ENCODE data around the gene C1orf159. TPM values are rescaled to one million over a fixed set of nuclear protein-coding genes. Genes with fewer than 3 reads are reported as not detected.
"Not testable (repeated sequence)": the region's sequence is repeated elsewhere in the genome, so short reads cannot be mapped to it uniquely, and the experiment has no call there.

Gene C1orf159
- total and polyA plus RNA-seq, 4 donors = 4.4 to 27.0 (median 16.1) TPM

DNA sequence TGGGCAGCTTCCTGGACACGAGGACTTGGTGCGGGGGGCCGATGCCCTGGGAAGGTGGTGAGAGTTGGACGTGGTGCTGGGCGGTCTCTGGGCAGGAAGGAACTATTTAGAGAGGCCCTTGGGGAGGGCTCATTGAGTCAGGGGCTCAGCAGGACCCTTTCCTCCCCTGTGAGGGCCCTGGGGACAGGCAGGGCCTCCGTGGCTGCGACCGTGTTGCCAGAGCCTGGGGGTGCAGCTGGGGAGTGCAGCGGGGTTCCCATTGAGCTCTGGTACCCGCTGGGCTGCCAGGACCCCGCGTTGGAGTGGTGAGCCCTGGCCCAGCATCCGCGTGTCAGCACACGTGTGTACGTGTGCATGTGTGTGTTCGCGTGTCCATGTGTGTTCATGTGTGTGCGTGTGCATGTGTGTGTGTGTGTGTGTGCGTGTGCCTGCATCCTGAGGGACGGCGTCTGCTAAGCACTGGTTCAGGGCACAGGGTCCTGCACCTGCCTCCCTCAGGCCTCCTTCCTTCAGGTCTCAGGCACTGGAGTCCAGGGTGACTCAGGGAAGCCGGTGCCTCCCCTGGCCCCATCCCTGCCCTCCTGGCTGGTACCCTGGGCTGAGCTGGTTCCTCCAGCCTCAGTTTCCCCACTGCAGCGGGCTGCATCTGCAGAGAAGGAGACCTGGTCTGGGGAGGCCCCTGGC lies 52.5 kb downstream of the C1orf159 start:
- no peak for DNase-seq (ENCODE audit: low read depth in 4 of 6, low spot score in 6 of 6)
- 75% methylated on average over 24 of the region's 24 CpGs for WGBS (ENCODE audit: insufficient coverage)
- Histone ChIP-seq H3K27ac (ENCODE audit: low read depth, low read length) (no peak overlapping the region), H3K4me3 (ENCODE audit: low read depth, low read length) (no peak overlapping the region), H3K9me3 (ENCODE audit: control insufficient read depth, insufficient read depth, low read length) (no peaks in the 10 kb centered on the region), H3K27me3 (ENCODE audit: control insufficient read depth, insufficient read depth, low read length) (peaks cover 56% of the 10 kb centered on the region), H3K36me3 (ENCODE audit: control insufficient read depth, insufficient read depth, low read length) (peaks cover 7% of the 10 kb centered on the region), H3K4me1 (ENCODE audit: control insufficient read depth, insufficient read depth, low read length) (peaks cover 47% of the 10 kb centered on the region)

- Histone ChIP-seq H3K36me3 (ENCODE audit: control insufficient read depth, insufficient read depth, low read length) (peaks cover 3% of the 10 kb centered on the region), H3K4me3 (ENCODE audit: low read depth, low read length) (no peak overlapping the region), H3K27ac (ENCODE audit: low read depth, low read length) (no peak overlapping the region), H3K4me1 (ENCODE audit: control insufficient read depth, insufficient read depth, low read length) (peaks cover 44% of the 10 kb centered on the region), H3K9me3 (ENCODE audit: control insufficient read depth, insufficient read depth, low read length) (no peaks in the 10 kb centered on the region), H3K27me3 (ENCODE audit: control insufficient read depth, insufficient read depth, low read length) (peaks cover 57% of the 10 kb centered on the region)
- WGBS (ENCODE audit: insufficient coverage) = 29% methylated on average over 29 of the region's 29 CpGs
- no peak for DNase-seq (ENCODE audit: low read depth in 4 of 6, low spot score in 6 of 6)
Observed at GRCh38 chr1:1062348-1063163, 53.3 kb downstream of the C1orf159 start.

DNA sequence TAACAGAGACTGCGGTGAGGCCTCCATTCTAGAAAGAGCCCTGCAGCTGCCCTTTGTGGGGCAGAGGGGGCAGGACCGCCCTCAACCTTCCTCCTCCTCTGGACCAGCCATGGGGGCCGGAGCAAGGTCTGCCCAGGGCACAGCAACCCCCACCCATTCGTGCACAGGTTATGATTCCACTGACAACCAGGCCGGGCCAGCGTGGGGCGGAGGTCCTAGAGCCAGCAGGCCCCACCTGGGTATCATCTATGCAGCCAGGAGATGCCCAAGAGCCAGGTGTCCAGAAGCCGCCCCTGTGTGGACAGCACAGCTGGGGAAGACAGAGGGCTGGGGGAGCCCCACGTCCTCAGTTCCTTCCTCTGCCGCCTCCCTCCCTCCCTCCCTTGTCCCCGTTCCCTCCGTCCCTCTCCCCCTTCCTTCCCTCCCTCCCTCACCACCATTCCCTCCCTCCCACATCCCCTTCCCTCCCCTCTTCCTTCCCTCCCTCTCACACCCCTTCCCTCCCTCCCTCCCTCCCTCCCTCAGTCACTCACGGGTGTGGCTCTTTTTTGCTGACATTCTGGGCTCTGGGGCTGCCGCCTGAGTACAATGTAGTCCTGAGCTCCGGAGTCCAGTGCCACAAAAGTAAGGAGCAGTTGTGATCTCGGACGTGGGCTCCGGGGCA lies 54.1 kb downstream of the C1orf159 start:
- 48% methylated on average over 11 of the region's 18 CpGs for WGBS (ENCODE audit: insufficient coverage)
- DNase-seq (ENCODE audit: low read depth in 4 of 6, low spot score in 6 of 6) = no peak
- Histone ChIP-seq H3K27ac (ENCODE audit: low read depth, low read length) (no peak overlapping the region), H3K4me3 (ENCODE audit: low read depth, low read length) (no peak overlapping the region), H3K9me3 (ENCODE audit: control insufficient read depth, insufficient read depth, low read length) (no peaks in the 10 kb centered on the region), H3K36me3 (ENCODE audit: control insufficient read depth, insufficient read depth, low read length) (peaks cover 3% of the 10 kb centered on the region), H3K27me3 (ENCODE audit: control insufficient read depth, insufficient read depth, low read length) (peaks cover 57% of the 10 kb centered on the region), H3K4me1 (ENCODE audit: control insufficient read depth, insufficient read depth, low read length) (peaks cover 42% of the 10 kb centered on the region)

DNA sequence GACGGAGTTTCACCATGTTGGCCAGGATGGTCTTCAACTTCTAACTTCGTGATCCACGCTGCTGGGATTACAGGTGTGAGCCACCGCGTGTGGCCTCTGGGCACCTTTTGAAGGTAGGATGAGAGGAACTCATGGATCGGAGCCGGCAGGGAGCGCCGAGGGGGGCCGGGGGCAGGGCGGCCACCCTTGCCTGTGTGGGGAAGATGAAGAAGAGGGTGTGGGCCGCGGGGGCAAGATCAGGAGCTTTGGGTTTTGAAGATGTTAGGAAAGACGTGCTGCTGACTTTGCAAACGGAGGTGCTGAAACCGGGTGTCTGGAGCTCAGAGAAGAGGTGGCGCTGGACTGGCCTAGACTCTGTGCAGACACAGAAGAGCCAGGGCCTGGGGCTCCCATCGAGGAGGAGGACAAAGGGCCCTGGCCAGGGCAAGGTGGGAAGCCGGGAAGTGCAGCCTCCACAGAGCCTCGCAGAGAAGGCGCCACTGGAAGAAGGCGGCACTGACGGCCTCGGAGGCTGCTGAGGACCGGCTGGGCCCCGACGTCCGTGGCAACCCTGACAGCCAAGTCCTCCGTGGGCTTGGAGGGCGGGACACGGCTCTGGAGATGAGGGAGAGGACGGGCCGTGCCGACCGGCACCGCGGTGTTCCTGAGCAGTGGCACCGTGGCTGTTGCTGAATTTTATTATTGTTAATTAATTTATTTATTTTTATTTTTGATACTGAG lies 55.4 kb downstream of the C1orf159 start:
- H3K27me3 ChIP-seq (ENCODE audit: control insufficient read depth, insufficient read depth, low read length) = peaks cover 57% of the 10 kb centered on the region
- H3K4me3 ChIP-seq (ENCODE audit: low read depth, low read length) = no peak overlapping the region

DNA sequence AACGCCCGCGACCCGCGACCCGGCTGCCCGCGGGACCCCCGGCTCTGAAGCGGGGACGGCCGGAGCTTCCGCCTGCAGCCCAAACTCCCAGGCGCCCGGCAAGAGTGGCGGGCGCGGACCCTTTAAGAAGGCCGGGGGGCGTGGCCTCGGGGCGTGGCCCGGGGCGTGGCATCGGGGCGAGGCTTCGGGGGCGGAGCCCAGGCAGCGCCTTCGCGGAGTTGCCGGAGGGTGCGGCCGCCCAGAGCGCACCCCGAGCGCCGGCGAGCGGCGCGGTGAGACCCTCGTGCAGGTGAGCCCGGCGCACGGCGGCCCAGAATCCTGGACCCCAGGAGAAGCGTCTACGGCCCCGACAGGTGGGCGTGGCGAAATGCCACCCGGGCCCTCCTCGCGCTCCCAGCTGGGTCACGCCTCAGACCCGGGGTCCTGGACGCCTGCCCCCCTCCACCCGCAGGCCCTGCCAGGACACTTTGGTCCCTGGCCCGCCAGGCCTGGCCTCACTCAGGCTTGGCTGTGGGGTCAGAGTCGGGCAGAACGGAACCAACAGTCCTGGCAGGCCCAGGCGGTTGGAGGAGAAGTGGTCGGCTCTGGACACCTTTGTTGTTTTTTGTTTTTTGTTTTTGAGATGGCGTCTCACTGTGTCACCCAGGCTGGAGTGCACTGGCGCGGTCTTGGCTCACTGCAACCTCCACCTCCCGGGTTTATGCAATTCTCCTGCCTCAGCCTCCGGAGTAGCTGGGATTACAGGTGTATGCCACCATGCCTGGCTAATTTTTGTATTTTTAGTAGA lies 56.2 kb downstream of the C1orf159 start:
- DNase-seq (ENCODE audit: low read depth in 4 of 6, low spot score in 6 of 6) = peak in 3 of 6 donors; percentile 26 to 91 (median 87)
- Histone ChIP-seq H3K27me3 (ENCODE audit: control insufficient read depth, insufficient read depth, low read length) (peaks cover 57% of the 10 kb centered on the region), H3K4me3 (ENCODE audit: low read depth, low read length) (peak overlapping the region; percentile 31), H3K27ac (ENCODE audit: low read depth, low read length) (no peak overlapping the region), H3K9me3 (ENCODE audit: control insufficient read depth, insufficient read depth, low read length) (no peaks in the 10 kb centered on the region), H3K36me3 (ENCODE audit: control insufficient read depth, insufficient read depth, low read length) (peaks cover 18% of the 10 kb centered on the region), H3K4me1 (ENCODE audit: control insufficient read depth, insufficient read depth, low read length) (peaks cover 42% of the 10 kb centered on the region)
- WGBS (ENCODE audit: insufficient coverage) = 3% methylated on average over 67 of the region's 69 CpGs

More for the DNA sequence above, 55.4 kb downstream of the C1orf159 start:
- Histone ChIP-seq H3K36me3 (ENCODE audit: control insufficient read depth, insufficient read depth, low read length) (peaks cover 10% of the 10 kb centered on the region), H3K4me1 (ENCODE audit: control insufficient read depth, insufficient read depth, low read length) (peaks cover 42% of the 10 kb centered on the region), H3K9me3 (ENCODE audit: control insufficient read depth, insufficient read depth, low read length) (no peaks in the 10 kb centered on the region), H3K27ac (ENCODE audit: low read depth, low read length) (no peak overlapping the region)
- DNase-seq (ENCODE audit: low read depth in 4 of 6, low spot score in 6 of 6) = no peak
- 49% methylated on average over 28 of the region's 38 CpGs for WGBS (ENCODE audit: insufficient coverage)

DNA sequence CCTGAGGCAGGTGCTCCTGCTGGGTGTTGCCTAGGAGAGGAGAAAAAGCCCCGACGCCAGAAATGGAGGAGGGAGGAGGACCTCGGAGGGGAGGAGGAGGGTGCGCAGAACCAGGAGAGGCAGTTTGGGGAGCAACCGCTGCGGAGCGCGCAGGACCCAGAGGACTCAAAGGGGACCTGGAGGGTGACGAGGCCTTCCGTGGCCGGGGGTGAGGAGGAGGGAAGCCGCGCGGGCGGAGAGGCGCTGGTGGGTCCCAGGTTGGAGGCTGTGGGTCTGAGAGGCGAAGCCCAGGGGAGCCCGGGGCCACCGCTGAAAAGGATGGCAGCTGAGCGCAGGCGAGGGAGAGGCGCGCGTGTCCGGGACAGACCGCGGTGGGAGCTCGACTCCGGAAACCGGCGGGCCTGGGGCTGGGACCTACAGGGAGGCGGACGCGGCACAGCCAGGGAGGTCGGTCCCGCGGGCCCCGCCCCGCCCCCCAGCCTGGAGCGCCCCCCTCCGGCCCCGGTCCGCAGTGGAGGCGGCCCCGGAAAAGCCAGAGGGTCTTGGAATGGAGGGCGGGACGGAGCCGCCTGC lies 56.9 kb downstream of the C1orf159 start:
- peaks cover 51% of the 10 kb centered on the region for H3K27me3 ChIP-seq (ENCODE audit: control insufficient read depth, insufficient read depth, low read length)
- H3K4me1 ChIP-seq (ENCODE audit: control insufficient read depth, insufficient read depth, low read length) = peaks cover 38% of the 10 kb centered on the region
- H3K4me3 ChIP-seq (ENCODE audit: low read depth, low read length) = no peak overlapping the region
- under 1% methylated on average over 48 of the region's 48 CpGs for WGBS (ENCODE audit: insufficient coverage)
- no peaks in the 10 kb centered on the region for H3K9me3 ChIP-seq (ENCODE audit: control insufficient read depth, insufficient read depth, low read length)
- no peak overlapping the region for H3K27ac ChIP-seq (ENCODE audit: low read depth, low read length)
- DNase-seq (ENCODE audit: low read depth in 4 of 6, low spot score in 6 of 6) = no peak
- H3K36me3 ChIP-seq (ENCODE audit: control insufficient read depth, insufficient read depth, low read length) = peaks cover 25% of the 10 kb centered on the region

- DNase-seq (ENCODE audit: low read depth in 4 of 6, low spot score in 6 of 6) = no peak
- WGBS (ENCODE audit: insufficient coverage) = 23% methylated on average over 22 of the region's 24 CpGs
- H3K4me1 ChIP-seq (ENCODE audit: control insufficient read depth, insufficient read depth, low read length) = peaks cover 35% of the 10 kb centered on the region
- H3K27ac ChIP-seq (ENCODE audit: low read depth, low read length) = no peak overlapping the region
- H3K36me3 ChIP-seq (ENCODE audit: control insufficient read depth, insufficient read depth, low read length) = peaks cover 32% of the 10 kb centered on the region
- H3K4me3 ChIP-seq (ENCODE audit: low read depth, low read length) = no peak overlapping the region
- H3K27me3 ChIP-seq (ENCODE audit: control insufficient read depth, insufficient read depth, low read length) = peaks cover 48% of the 10 kb centered on the region
- no peaks in the 10 kb centered on the region for H3K9me3 ChIP-seq (ENCODE audit: control insufficient read depth, insufficient read depth, low read length)
Observed at GRCh38 chr1:1058088-1058905, 57.6 kb downstream of the C1orf159 start.

DNA sequence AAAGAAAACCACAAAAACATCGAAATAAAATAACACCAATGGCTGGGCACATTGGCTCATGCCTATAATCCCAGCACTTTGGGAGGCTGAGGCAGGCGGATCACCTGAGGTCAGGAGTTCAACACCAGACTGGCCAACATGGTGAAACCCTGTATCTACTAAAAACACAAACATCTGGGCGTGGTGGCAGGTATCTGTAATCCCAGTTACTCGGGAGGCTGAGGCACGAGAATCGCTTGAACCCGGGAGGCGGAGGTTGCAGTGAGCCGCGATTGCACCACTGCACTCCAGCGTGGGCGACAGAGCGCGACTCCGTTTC lies 58.2 kb downstream of the C1orf159 start:
- DNase-seq (ENCODE audit: low read depth in 4 of 6, low spot score in 6 of 6); H3K27ac ChIP-seq (ENCODE audit: low read depth, low read length); H3K4me3 ChIP-seq (ENCODE audit: low read depth, low read length); H3K9me3 ChIP-seq (ENCODE audit: control insufficient read depth, insufficient read depth, low read length): not testable (repeated sequence)
- Histone ChIP-seq H3K4me1 (ENCODE audit: control insufficient read depth, insufficient read depth, low read length) (peaks cover 29% of the 10 kb centered on the region), H3K27me3 (ENCODE audit: control insufficient read depth, insufficient read depth, low read length) (peaks cover 42% of the 10 kb centered on the region), H3K36me3 (ENCODE audit: control insufficient read depth, insufficient read depth, low read length) (peaks cover 37% of the 10 kb centered on the region)
- 81% methylated on average over 8 of the region's 15 CpGs for WGBS (ENCODE audit: insufficient coverage)
